Retina (tissue), 1 donor: ENCODE measurements around the gene FAM219A.
A peak's percentile ranks its signal among the peaks of the same experiment; 100 is the strongest.
"Not testable (repeated sequence)": the region's sequence is repeated elsewhere in the genome, so short reads cannot be mapped to it uniquely, and the experiment has no call there.

Experiments
- DNase-seq: peaks from one replicate; pipeline ENCODE4 v3.0.0-alpha.2; 2016

Gene FAM219A

GRCh38 chr9:34482746-34483145, 24.4 kb upstream of the FAM219A start:
- DNase-seq, result not testable (repeated sequence)

- DNase-seq, result not testable (repeated sequence)
Observed at GRCh38 chr9:34481620-34482019, 23.2 kb upstream of the FAM219A start.

- no peak for DNase-seq
Observed at GRCh38 chr9:34479431-34479866, 21.1 kb upstream of the FAM219A start.

DNA sequence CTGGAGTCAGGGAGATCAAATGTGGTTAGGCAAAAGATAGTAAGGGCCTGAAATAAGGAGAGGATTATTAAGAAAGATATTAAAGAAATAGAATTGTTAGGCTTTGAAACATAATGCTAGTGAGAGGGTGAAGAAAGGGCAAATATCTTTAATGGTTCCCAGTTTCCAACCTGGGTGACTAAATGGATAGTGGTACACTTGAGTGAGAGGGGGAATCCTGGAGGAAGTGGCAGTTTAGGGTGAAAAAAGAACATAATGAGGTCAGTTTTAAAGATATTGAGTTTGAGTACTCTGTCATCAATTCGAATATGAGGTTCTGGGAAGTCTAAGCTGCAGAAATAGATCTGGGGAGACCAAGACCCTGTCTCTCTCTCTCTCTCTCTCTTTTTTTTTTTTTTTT, 19.2 kb upstream of the FAM219A start:
- DNase-seq, result no peak

- DNase-seq, result no peak
Observed at GRCh38 chr9:34475097-34475496, 16.7 kb upstream of the FAM219A start.

- DNase-seq, result no peak
Observed at GRCh38 chr9:34465468-34465867, 7.1 kb upstream of the FAM219A start.

DNA sequence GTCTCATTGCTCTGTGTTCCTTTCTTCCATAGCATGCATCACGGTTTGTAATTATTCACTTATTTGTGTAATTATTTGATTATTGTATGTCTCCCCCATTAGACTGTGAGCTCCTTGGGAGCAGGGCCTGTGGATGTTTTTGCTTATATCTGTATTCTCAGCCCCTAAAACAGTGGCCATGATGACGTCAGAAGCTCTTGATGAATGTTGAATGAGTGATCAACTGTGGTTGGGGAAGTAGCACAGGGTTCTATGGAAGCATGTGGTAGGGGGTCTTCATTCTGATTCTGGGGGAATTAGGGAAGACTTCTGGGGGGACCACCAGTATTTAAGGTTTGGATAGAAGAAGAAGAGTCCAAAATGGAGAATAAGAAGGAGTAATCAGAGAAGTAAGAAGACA, 6.2 kb upstream of the FAM219A start:
- no peak for DNase-seq

DNA sequence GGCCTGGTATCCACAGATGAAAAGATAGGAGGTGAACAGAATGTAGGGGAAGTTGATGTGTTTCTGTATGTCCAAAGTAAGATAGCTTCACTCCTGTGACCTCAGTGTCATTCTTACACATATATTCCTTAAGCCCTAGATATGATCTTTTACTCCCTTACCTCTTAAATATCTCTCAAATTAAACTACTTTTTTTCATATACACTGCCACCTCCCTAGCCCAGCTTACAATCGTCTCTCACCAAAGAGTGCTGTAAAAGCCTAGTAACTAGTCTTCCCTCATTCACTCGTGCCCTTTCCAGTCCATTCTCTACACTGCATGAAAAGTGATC, 5.5 kb upstream of the FAM219A start:
- no peak for DNase-seq

DNA sequence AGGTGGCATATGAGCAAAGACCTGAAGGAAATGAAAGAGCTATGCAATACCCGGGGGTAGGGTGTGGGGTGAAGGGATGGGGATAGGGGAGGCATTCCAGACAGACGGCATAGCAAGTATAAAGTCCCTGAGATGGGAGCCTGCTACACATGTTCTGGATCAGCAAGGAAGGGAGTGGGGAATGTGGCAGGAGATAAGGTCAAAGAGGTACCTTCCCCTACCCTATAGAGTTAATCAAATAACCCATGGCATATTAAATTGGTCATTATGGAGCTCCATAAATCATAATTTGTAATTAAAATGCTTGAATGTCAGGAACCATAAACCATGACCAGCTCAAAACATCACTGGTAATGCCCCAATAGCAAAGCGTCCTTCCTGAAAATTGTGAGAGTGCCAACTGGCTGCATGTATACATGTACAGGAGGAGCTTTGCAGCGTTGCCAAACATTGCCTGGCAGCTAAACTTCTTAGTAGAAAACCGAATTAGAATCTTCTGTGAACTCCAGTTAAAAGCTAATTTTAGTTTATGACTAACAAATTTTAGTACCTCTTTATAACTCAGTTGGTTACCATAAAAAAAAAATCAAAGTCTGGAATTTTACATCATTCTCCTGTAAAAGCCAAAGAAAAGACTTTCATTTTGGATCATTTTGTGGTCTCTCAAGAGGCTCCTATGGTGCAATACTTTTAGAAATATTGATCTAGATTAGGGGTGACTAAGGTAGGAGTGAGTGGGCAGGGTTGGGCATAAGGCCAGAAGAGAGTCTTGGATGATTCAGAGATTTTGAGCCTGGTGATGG, 4.9 kb upstream of the FAM219A start:
- DNase-seq, result no peak

GRCh38 chr9:34459941-34460340, 1.6 kb upstream of the FAM219A start:
- DNase-seq, result no peak

DNA sequence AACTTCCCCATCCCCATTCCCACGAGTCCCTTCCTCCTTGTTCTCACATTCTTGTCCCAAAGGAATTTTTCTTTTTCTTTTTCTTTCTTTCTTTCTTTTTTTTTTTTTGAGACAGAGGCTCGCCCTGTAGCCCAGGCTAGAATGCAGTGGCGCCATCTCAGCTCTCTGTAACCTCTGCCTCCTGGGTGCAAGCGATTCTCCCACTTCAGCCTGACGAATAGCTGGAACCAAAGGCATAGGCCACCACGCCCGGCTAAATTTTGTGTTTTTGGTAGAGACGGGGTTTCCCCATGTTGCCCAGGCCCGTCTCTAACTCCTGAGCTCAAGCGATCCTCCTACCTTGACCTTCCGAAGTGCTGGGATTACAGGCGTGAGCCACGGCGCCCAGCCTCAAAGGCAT, 986 bp upstream of the FAM219A start:
- DNase-seq, result no peak

DNA sequence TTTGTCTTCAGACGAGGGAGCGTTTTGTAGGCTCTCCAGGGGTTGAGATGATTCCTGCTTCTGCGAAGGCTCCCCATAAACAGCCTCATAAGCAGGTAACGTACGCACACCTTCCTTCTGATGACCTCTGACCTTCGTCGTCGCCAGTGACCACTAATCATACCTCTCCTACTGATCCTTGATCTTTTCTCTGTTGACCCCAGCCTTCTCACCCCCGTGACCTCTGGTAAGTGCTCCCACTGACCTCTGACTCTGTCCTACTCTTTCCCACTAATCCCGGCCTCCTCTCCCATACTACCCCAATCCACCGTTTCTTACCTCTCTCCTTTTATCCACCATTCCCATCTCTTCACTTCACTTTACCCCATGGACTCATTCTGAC, 580 bp upstream of the FAM219A start:
- DNase-seq, result no peak

DNA sequence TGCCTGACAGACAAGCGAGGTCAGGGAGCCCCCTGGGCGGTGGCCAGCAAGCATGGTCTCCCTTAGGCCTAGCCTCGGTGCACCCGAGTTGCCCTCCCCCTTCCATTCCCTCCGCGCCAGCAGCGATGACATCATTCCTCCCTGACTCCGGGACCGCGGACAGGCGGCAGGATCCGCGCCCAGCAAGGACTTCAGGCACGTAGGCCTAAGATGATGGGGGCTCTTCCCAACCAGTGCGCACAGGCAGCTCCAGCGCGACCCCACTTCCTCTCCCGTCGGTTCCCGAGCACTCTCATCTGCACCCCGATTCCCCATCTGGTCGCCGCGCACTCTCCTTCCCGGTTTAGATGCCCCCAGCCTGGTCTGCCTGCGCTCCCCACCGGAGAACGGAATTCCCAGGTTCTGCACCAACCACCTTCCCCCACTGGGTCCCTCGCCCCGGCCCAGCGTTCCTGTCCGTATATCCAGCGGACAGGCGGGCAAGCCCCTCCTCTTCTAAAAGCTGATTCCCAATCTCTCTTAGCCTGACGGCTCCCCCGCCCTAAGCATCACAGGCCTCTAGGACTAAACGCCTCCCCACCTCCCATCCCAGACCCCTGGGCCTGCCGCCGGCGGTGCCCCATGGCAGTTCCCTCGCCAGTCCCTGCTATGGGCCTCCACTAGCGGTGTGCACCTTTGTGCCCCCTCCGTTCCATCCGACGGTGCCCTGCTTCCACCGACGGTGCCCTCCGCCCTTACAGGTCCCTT, 931 bp downstream of the FAM219A start:
- peak; percentile 82 for DNase-seq

- no peak for DNase-seq
Observed at GRCh38 chr9:34456746-34457145, 1.6 kb downstream of the FAM219A start.

DNA sequence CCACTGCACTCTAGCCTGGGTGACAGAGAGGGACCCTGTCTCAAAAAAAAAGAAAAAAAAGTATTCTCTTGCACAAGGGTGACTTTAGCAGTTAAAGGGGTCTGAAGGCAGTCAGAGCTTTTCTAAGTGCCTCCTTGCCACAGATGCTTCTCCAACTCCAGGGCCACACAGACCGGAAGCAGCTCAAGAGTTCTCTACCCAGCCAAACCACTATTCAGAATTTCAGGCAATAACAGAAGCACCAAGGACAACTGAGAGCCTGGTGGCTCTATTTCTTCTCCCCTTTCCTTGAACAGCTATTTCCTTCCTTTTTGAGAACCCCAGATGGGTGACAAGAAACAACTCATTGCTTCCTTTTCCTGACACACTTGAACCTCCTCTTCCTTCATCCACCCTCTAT, 2.2 kb downstream of the FAM219A start:
- no peak for DNase-seq

DNA sequence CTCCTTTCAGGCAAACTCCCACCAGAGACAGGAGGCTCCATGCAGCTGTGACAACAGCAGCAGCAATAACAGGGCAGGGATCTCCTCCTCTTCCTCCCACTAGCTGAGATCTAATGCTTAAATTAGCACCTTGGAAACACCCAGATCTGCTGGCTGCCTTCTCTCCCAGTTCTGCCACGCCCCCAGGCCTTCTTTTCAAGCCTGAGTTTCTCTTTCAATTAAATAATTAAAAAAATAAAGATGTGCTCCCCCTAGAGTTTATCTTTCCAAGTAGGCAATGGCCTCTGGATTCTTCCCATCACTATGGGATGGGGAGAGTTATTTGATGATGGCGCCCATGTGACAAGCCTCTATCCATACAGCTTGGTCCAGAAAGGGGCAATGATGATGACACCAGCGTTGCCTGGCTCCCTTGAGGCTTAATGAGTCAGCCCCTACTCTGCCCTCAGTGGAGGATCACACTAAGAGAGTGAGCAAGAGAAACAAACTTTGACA, 3.8 kb downstream of the FAM219A start:
- DNase-seq, result no peak

GRCh38 chr9:34452568-34452967, 5.8 kb downstream of the FAM219A start:
- DNase-seq, result no peak

GRCh38 chr9:34451545-34451944, 6.8 kb downstream of the FAM219A start:
- no peak for DNase-seq

- no peak for DNase-seq
Observed at GRCh38 chr9:34451135-34451534, 7.2 kb downstream of the FAM219A start.

DNA sequence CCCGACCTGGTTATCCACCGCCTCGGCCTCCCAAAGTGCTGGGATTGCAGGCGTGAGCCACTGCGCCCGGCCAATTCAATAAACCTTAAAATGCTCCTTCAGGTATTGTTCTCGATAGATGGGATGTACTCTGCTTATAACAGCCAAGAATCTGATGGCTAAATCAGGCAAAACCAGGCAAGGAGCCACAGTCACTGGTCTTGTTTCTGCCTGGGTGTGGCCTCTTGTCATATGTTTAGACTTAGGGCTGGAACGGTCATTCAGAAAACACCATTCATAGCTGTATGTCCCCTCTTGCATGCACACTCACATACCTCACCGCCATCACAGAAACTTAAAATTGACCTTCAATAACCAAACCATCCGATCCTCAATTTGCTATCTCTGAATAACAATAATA, 7.7 kb downstream of the FAM219A start:
- no peak for DNase-seq

GRCh38 chr9:34446951-34447350, 11.4 kb downstream of the FAM219A start:
- DNase-seq, result no peak

DNA sequence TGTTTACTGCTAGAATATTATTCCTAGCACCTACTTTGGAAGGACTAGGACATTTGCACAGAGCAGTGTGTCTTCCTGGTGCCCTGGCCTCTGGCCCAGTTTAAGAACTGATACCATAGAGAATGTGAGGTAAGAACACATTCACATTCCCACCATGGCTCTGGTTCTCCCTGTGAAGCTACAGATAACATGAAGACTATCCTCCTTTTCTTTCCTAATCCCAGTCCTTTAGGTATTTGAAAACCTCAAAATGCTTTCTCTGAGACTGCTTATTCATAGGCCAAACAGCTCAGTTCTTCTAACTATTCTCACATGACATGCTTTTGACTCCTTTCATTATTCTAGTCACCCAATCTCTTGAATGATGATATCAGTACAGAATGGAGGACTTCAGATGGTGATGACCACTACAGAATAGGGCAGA, 11.9 kb downstream of the FAM219A start:
- DNase-seq, result no peak

- DNase-seq, result no peak
Observed at GRCh38 chr9:34443976-34444375, 14.4 kb downstream of the FAM219A start.

- DNase-seq, result no peak
Observed at GRCh38 chr9:34443533-34443932, 14.8 kb downstream of the FAM219A start.
